Fibroblast of the aortic adventitia (primary cell): ENCODE measurements around the gene RTN1. TPM values are rescaled to one million over a fixed set of nuclear protein-coding genes. Genes with fewer than 3 reads are reported as not detected.

ENCODE experiments used
- DNase-seq: peaks from one replicate; pipeline ENCODE4 v3.0.0-alpha.2; 2010; ENCODE audit warnings: low read depth
- H3K4me3 ChIP-seq: 2 replicates; pipeline ENCODE4 v1.5.1; 2011; ENCODE audit warnings: low read depth, mild to moderate bottlenecking, control low read depth, low read length, moderate library complexity
- total RNA-seq: library from RNA; depleted of rRNA; stranded (reverse); fragments of >200 nt; gene quantifications from 2 replicates; pipeline ENCODE4 v1.2.3, GENCODE V29; 2012; ENCODE audit warnings: low replicate concordance
- TF ChIP-seq, protein P1 (sequence below): IDR thresholded peaks from 2 replicates; pipeline ENCODE4 v1.5.1; 2011; ENCODE audit warnings: mild to moderate bottlenecking, low read length, control low read depth, inconsistent platforms; ENCODE audit not compliant: insufficient read depth

Gene RTN1
- total RNA-seq, 1 donor: 0.27 TPM

DNA sequence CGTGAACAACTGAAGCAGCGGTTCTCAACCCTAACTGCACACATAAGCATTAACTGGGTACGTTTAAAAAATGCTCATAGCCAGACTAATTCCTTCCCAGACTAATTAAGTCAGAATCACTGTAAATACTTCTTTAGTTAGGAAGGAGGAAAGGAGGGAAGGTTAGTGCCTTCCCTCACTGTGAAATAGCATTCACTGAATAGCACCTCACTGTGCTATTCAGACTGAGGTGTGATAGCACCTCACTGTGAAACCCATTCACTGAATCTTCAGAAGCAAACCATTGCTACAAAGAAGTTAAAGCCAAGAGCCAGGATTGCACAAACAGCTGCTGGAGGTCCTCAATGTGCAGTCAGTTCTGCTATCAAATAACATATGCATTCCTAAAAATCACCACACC, 58.8 kb downstream of the RTN1 start:
- TF ChIP-seq, protein P1, sequence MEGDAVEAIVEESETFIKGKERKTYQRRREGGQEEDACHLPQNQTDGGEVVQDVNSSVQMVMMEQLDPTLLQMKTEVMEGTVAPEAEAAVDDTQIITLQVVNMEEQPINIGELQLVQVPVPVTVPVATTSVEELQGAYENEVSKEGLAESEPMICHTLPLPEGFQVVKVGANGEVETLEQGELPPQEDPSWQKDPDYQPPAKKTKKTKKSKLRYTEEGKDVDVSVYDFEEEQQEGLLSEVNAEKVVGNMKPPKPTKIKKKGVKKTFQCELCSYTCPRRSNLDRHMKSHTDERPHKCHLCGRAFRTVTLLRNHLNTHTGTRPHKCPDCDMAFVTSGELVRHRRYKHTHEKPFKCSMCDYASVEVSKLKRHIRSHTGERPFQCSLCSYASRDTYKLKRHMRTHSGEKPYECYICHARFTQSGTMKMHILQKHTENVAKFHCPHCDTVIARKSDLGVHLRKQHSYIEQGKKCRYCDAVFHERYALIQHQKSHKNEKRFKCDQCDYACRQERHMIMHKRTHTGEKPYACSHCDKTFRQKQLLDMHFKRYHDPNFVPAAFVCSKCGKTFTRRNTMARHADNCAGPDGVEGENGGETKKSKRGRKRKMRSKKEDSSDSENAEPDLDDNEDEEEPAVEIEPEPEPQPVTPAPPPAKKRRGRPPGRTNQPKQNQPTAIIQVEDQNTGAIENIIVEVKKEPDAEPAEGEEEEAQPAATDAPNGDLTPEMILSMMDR: no peak
- DNase-seq: no peak
- H3K4me3 ChIP-seq: no peak overlapping the region

DNA sequence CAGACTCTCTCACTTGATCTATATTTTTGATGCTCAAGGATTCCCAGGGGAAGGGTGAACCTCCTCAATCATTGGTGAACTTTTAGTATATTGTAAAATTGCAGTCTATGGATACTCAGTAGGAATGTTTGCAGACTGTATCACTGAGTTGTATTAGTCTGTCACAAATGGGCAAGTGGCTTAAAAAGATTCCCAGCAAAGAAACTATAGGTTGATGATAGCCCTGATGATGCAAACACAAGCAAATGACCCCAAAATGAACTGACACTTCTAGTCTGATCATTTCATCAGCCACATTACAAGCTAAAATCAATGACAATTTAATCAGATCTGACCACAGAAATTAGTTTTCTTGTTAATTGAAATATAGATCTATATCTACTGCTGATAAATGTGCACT, 59.5 kb downstream of the RTN1 start:
- TF ChIP-seq, protein P1: no peak
- no peak overlapping the region for H3K4me3 ChIP-seq
- DNase-seq: no peak

DNA sequence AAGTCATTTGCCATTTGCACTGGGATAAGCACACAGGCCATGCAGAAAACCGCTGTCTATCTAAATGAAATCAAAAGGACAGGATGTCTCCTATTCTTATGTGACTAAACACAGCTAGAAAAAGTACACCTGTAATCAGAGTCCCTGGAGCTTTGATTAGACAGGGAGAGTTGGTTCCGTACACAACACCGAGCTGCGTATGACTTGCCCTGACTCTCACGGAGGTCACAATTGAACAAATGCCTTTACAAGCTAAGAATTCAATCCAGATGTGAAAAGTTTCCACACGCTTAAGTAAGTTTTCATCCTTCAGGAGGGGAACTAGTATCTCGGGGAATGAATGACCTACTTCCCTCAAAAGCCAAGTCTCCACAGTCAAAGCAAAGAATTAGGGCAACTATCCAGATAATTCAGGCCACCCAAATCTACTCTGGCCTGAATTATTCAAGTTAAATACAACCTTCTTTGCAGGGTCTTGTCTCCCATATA, 67.5 kb downstream of the RTN1 start:
- DNase-seq: no peak
- TF ChIP-seq, protein P1: no peak
- H3K4me3 ChIP-seq: no peak overlapping the region

DNA sequence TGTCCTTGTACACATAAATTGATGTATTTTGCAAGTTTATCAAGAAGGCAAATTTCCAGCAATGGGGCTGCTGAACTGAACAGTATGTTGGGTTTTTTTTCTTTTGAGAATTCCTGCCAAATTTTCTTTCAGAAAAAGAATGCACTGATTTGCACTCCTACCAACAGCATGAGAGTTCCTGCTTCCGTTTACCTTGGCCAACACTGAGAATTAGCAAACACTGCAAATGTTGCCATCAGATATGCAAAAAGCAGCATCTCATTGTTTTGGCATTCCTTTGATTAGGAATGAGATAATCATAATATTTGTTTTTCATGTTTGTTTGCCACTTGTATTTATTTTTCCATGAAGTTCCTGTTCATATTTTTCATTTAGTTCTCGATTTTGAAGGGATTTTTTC, 82.4 kb downstream of the RTN1 start:
- no peak overlapping the region for H3K4me3 ChIP-seq
- no peak for DNase-seq
- TF ChIP-seq, protein P1: no peak

DNA sequence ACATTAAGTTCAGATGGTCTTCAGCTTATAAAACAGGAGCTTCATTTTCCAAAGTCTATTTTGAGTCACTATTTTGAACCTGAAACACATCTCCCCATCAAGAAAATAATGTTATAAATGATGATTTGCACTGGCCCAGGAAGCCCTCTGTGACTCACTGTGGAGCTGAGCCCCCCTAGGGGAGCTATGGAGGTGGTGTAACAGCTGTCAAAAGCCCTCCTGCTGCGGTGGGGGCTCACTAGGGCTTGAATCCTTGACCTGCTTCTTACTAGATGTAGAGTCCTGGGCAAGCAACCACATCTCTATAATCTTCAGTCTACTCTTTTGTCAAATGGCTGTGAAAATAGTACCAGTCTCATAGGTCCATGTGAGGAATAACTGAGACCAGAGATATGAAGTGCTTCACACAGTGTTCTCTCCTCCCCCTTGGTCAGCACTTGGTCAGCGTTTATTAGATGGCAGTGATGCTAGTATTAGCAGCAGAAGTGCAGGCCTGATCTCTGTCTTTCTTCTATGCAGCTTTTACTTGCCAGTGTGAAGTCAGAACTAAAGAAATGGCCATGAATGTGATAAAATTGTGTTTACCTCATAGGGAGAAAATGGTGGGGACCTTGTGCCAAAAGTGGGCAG, 83.4 kb downstream of the RTN1 start:
- no peak for DNase-seq
- TF ChIP-seq, protein P1: no peak
- H3K4me3 ChIP-seq: no peak overlapping the region

DNA sequence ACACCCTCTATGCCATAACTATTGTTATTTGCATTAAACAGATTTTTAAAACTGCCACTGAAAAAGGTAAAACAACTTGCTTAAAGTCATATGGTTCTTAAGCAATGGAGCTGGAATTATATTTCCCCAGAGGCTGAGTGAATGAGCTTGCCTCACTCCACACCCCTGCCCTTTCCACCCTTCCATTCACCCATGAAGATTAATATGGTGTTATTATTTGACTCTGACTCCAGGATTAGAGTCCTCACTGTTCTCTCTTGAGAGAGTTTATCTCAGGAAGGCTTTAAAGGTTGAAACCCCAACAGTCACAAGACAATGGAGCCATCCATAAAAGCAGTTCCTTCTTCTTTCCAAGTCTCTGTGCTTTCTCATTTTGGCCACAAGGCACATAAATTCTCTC, 84.9 kb downstream of the RTN1 start:
- no peak for DNase-seq
- H3K4me3 ChIP-seq: no peak overlapping the region
- TF ChIP-seq, protein P1: no peak

DNA sequence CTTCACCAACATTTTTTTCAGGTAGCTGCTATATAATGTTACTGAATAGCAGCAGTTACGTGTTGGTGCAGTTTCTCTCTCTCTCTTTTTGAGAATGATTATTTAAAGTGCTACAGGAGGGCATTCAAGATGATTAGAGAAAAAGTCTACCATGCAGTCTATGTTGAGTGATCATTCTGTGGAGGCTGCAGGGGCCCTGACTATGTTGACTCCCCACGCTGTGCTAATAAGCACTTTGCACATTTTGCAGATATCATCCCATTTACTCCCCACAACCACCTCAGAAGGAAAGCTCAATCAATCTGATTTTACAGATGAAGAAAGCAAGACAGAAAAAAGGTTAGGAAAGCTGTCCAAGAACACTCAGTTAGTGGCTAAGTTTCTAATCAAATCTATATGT, 87.8 kb downstream of the RTN1 start:
- H3K4me3 ChIP-seq: no peak overlapping the region
- TF ChIP-seq, protein P1: no peak
- no peak for DNase-seq
